ENCODE data around the gene TMEM179.
"Not testable (repeated sequence)": the region's sequence is repeated elsewhere in the genome, so short reads cannot be mapped to it uniquely, and the experiment has no call there.

TMEM179 gene

GRCh38 chr14:104584557-104584956 lies 20.0 kb downstream of the TMEM179 start:
- Histone ChIP-seq H3K4me3 (ENCODE audit: extremely low read depth, insufficient read depth, low read length, poor library complexity, severe bottlenecking) (no peak overlapping the region), H3K36me3 (ENCODE audit: control insufficient read depth, insufficient read depth, low read length) (no peaks in the 10 kb centered on the region), H3K9me3 (ENCODE audit: control insufficient read depth, low read length) (no peaks in the 10 kb centered on the region), H3K27ac (ENCODE audit: low read depth, low read length, severe bottlenecking) (no peak overlapping the region), H3K4me1 (ENCODE audit: control insufficient read depth, insufficient read depth, low read length, poor library complexity, severe bottlenecking) (peaks cover 3% of the 10 kb centered on the region)
- WGBS, 2 experiments (ENCODE audit: insufficient coverage in 2 of 2) = 89 to 92% methylated on average over 5 to 10 of the region's 10 CpGs

- Histone ChIP-seq H3K4me1 (ENCODE audit: control insufficient read depth, insufficient read depth, low read length, poor library complexity, severe bottlenecking) (peaks cover 3% of the 10 kb centered on the region), H3K4me3 (ENCODE audit: extremely low read depth, insufficient read depth, low read length, poor library complexity, severe bottlenecking) (no peak overlapping the region)
Measured at GRCh38 chr14:104583424-104584306, 20.9 kb downstream of the TMEM179 start.

GRCh38 chr14:104582662-104583061 lies 21.9 kb downstream of the TMEM179 start:
- H3K27ac ChIP-seq (ENCODE audit: low read depth, low read length, severe bottlenecking) = no peak overlapping the region
- peaks cover 2% of the 10 kb centered on the region for H3K4me1 ChIP-seq (ENCODE audit: control insufficient read depth, insufficient read depth, low read length, poor library complexity, severe bottlenecking)
- WGBS, 2 experiments (ENCODE audit: insufficient coverage in 2 of 2) = 89 to 91% methylated on average over 11 to 12 of the region's 12 CpGs
- H3K4me3 ChIP-seq (ENCODE audit: extremely low read depth, insufficient read depth, low read length, poor library complexity, severe bottlenecking) = no peak overlapping the region
- no peaks in the 10 kb centered on the region for H3K9me3 ChIP-seq (ENCODE audit: control insufficient read depth, low read length)
- H3K36me3 ChIP-seq (ENCODE audit: control insufficient read depth, insufficient read depth, low read length) = no peaks in the 10 kb centered on the region

More at GRCh38 chr14:104583424-104584306, 20.9 kb downstream of the TMEM179 start:
- Histone ChIP-seq H3K36me3 (ENCODE audit: control insufficient read depth, insufficient read depth, low read length) (no peaks in the 10 kb centered on the region), H3K27ac (ENCODE audit: low read depth, low read length, severe bottlenecking) (no peak overlapping the region), H3K9me3 (ENCODE audit: control insufficient read depth, low read length) (no peaks in the 10 kb centered on the region)
- 84 to 85% methylated on average over 21 to 22 of the region's 27 CpGs for WGBS, 2 experiments (ENCODE audit: insufficient coverage in 2 of 2)

- no peaks in the 10 kb centered on the region for H3K9me3 ChIP-seq (ENCODE audit: control insufficient read depth, low read length)
- H3K27ac ChIP-seq (ENCODE audit: low read depth, low read length, severe bottlenecking) = no peak overlapping the region
- H3K4me1 ChIP-seq (ENCODE audit: control insufficient read depth, insufficient read depth, low read length, poor library complexity, severe bottlenecking) = peaks cover under 1% of the 10 kb centered on the region
- H3K4me3 ChIP-seq (ENCODE audit: extremely low read depth, insufficient read depth, low read length, poor library complexity, severe bottlenecking) = no peak overlapping the region
- 87% methylated on average over 12 to 20 of the region's 20 CpGs for WGBS, 2 experiments (ENCODE audit: insufficient coverage in 2 of 2)
- no peaks in the 10 kb centered on the region for H3K36me3 ChIP-seq (ENCODE audit: control insufficient read depth, insufficient read depth, low read length)
Measured at GRCh38 chr14:104582005-104582404, 22.6 kb downstream of the TMEM179 start.

GRCh38 chr14:104581521-104581920 lies 23.1 kb downstream of the TMEM179 start:
- 93 to 98% methylated on average over 4 to 8 of the region's 9 CpGs for WGBS, 2 experiments (ENCODE audit: insufficient coverage in 2 of 2)
- H3K4me1 ChIP-seq (ENCODE audit: control insufficient read depth, insufficient read depth, low read length, poor library complexity, severe bottlenecking) = peaks cover 3% of the 10 kb centered on the region

GRCh38 chr14:104580961-104581360 lies 23.6 kb downstream of the TMEM179 start:
- Histone ChIP-seq H3K36me3 (ENCODE audit: control insufficient read depth, insufficient read depth, low read length) (no peaks in the 10 kb centered on the region), H3K4me3 (ENCODE audit: extremely low read depth, insufficient read depth, low read length, poor library complexity, severe bottlenecking) (no peak overlapping the region), H3K27ac (ENCODE audit: low read depth, low read length, severe bottlenecking) (no peak overlapping the region), H3K9me3 (ENCODE audit: control insufficient read depth, low read length) (no peaks in the 10 kb centered on the region), H3K4me1 (ENCODE audit: control insufficient read depth, insufficient read depth, low read length, poor library complexity, severe bottlenecking) (peaks cover 3% of the 10 kb centered on the region)
- WGBS, 2 experiments (ENCODE audit: insufficient coverage in 2 of 2) = 94% methylated on average over 9 of the region's 9 CpGs

More at GRCh38 chr14:104581521-104581920, 23.1 kb downstream of the TMEM179 start:
- Histone ChIP-seq H3K27ac (ENCODE audit: low read depth, low read length, severe bottlenecking) (no peak overlapping the region), H3K4me3 (ENCODE audit: extremely low read depth, insufficient read depth, low read length, poor library complexity, severe bottlenecking) (no peak overlapping the region), H3K36me3 (ENCODE audit: control insufficient read depth, insufficient read depth, low read length) (no peaks in the 10 kb centered on the region), H3K9me3 (ENCODE audit: control insufficient read depth, low read length) (no peaks in the 10 kb centered on the region)

GRCh38 chr14:104579939-104580338 lies 24.6 kb downstream of the TMEM179 start:
- H3K9me3 ChIP-seq (ENCODE audit: control insufficient read depth, low read length) = not testable (repeated sequence)
- WGBS, 2 experiments (ENCODE audit: insufficient coverage in 2 of 2) = 91 to 100% methylated on average over 4 to 5 of the region's 6 CpGs

GRCh38 chr14:104579507-104579906 lies 25.1 kb downstream of the TMEM179 start, which contains the start of gene C14orf180:
Gene C14orf180, plus strand, starts transcription at chr14:104579764. Its CDS starts 6,667 bp downstream, at chr14:104586431.
- H3K27ac ChIP-seq (ENCODE audit: low read depth, low read length, severe bottlenecking) = no peak within 1 kb of the TSS
- no peaks in the 10 kb centered on the region for H3K9me3 ChIP-seq (ENCODE audit: control insufficient read depth, low read length)
- H3K36me3 ChIP-seq (ENCODE audit: control insufficient read depth, insufficient read depth, low read length) = no peaks in the 10 kb centered on the region
- no peak within 1 kb of the TSS for H3K4me3 ChIP-seq (ENCODE audit: extremely low read depth, insufficient read depth, low read length, poor library complexity, severe bottlenecking)
- 89 to 94% methylated on average over 16 to 17 of the region's 17 CpGs for WGBS, 2 experiments (ENCODE audit: insufficient coverage in 2 of 2)
- peaks cover 7% of the 10 kb centered on the region for H3K4me1 ChIP-seq (ENCODE audit: control insufficient read depth, insufficient read depth, low read length, poor library complexity, severe bottlenecking)

More at GRCh38 chr14:104579939-104580338, 24.6 kb downstream of the TMEM179 start:
- not testable (repeated sequence) for H3K4me1 ChIP-seq (ENCODE audit: control insufficient read depth, insufficient read depth, low read length, poor library complexity, severe bottlenecking); H3K27ac ChIP-seq (ENCODE audit: low read depth, low read length, severe bottlenecking); H3K4me3 ChIP-seq (ENCODE audit: extremely low read depth, insufficient read depth, low read length, poor library complexity, severe bottlenecking); H3K36me3 ChIP-seq (ENCODE audit: control insufficient read depth, insufficient read depth, low read length)

- Histone ChIP-seq H3K4me3 (ENCODE audit: extremely low read depth, insufficient read depth, low read length, poor library complexity, severe bottlenecking) (no peak overlapping the region), H3K9me3 (ENCODE audit: control insufficient read depth, low read length) (no peaks in the 10 kb centered on the region), H3K4me1 (ENCODE audit: control insufficient read depth, insufficient read depth, low read length, poor library complexity, severe bottlenecking) (peaks cover 7% of the 10 kb centered on the region), H3K36me3 (ENCODE audit: control insufficient read depth, insufficient read depth, low read length) (no peaks in the 10 kb centered on the region), H3K27ac (ENCODE audit: low read depth, low read length, severe bottlenecking) (no peak overlapping the region)
- WGBS, 2 experiments (ENCODE audit: insufficient coverage in 2 of 2) = 89 to 90% methylated on average over 9 to 11 of the region's 11 CpGs
Measured at GRCh38 chr14:104578321-104578720, 26.3 kb downstream of the TMEM179 start.

- Histone ChIP-seq H3K36me3 (ENCODE audit: control insufficient read depth, insufficient read depth, low read length) (no peaks in the 10 kb centered on the region), H3K4me3 (ENCODE audit: extremely low read depth, insufficient read depth, low read length, poor library complexity, severe bottlenecking) (no peak overlapping the region), H3K9me3 (ENCODE audit: control insufficient read depth, low read length) (no peaks in the 10 kb centered on the region), H3K27ac (ENCODE audit: low read depth, low read length, severe bottlenecking) (no peak overlapping the region), H3K4me1 (ENCODE audit: control insufficient read depth, insufficient read depth, low read length, poor library complexity, severe bottlenecking) (peaks cover 7% of the 10 kb centered on the region)
- WGBS, 2 experiments (ENCODE audit: insufficient coverage in 2 of 2) = 94 to 95% methylated on average over 11 to 19 of the region's 19 CpGs
Measured at GRCh38 chr14:104577847-104578301, 26.7 kb downstream of the TMEM179 start.

- Histone ChIP-seq H3K9me3 (ENCODE audit: control insufficient read depth, low read length) (no peaks in the 10 kb centered on the region), H3K27ac (ENCODE audit: low read depth, low read length, severe bottlenecking) (no peak overlapping the region), H3K4me1 (ENCODE audit: control insufficient read depth, insufficient read depth, low read length, poor library complexity, severe bottlenecking) (peaks cover 7% of the 10 kb centered on the region), H3K36me3 (ENCODE audit: control insufficient read depth, insufficient read depth, low read length) (no peaks in the 10 kb centered on the region), H3K4me3 (ENCODE audit: extremely low read depth, insufficient read depth, low read length, poor library complexity, severe bottlenecking) (no peak overlapping the region)
- 80 to 98% methylated on average over 10 of the region's 12 CpGs for WGBS, 2 experiments (ENCODE audit: insufficient coverage in 2 of 2)
Measured at GRCh38 chr14:104577426-104577825, 27.1 kb downstream of the TMEM179 start.

Data from mesodermal cell (in vitro differentiated cells).